Measurements from ENCODE around the gene SUMO1.

- no peak for TF ChIP-seq CTCF (IDR thresholded peaks at IDR 0.05)
- no peak for TF ChIP-seq POLR2AphosphoS5 (IDR thresholded peaks at IDR 0.05; ENCODE audit: insufficient read depth in 1 of 2, low read depth in 1 of 2)
- no peak for TF ChIP-seq POLR2A (IDR thresholded peaks at IDR 0.05)
Observed at GRCh38 chr2:202278944-202279343, 40.5 kb upstream of the SUMO1 start.

All from vagina (tissue), 2 donors.